ENCODE measurements around the gene IL15RA. TPM values are rescaled to one million over a fixed set of nuclear protein-coding genes. Genes with fewer than 3 reads are reported as not detected.

IL15RA gene
- total RNA-seq, 1 experiment from 2014 or later, result 1.9 TPM

- no peak for TF ChIP-seq ATF2 (CRISPR knock-in tag; IDR thresholded peaks at IDR 0.05; ENCODE audit: borderline replicate concordance, low read depth)
- TF ChIP-seq ZNF138 (CRISPR knock-in tag; conservative IDR thresholded peaks at IDR 0.05), result no peak
Measured at GRCh38 chr10:6012121-6012905, 35.0 kb upstream of the IL15RA start (continued).

- Mint-ChIP-seq H3K36me3 (no peaks in the 10 kb centered on the region), H3K9me3 (peaks cover 18% of the 10 kb centered on the region), H3K4me1 (peaks cover 7% of the 10 kb centered on the region), H3K4me3 (no peak overlapping the region), H3K27ac (no peak overlapping the region), H3K27me3 (ENCODE audit: low read depth) (no peaks in the 10 kb centered on the region)
- no peak for DNase-seq (ENCODE audit: low spot score)
- CTCF ChIA-PET, result interaction anchor here (1.4 kb wide), 1 partner anchor 390 kb away, joined by 3 read pairs; no protein-coding TSS in a partner anchor
- POLR2A ChIA-PET, result no interaction called here
- TF ChIP-seq MAX (CRISPR knock-in tag; IDR thresholded peaks at IDR 0.05) (no peak), ZNF121 (CRISPR knock-in tag; IDR thresholded peaks at IDR 0.05) (peak; percentile 75; the same call in 1 of the 2 replicates)
- ATAC-seq, result no peak
Measured at GRCh38 chr10:6011558-6011957, 34.2 kb upstream of the IL15RA start.

GRCh38 chr10:6010569-6010968, 33.2 kb upstream of the IL15RA start:
- no peak overlapping the region for H3K4me3 Mint-ChIP-seq
- no peaks in the 10 kb centered on the region for H3K36me3 Mint-ChIP-seq
- ChIA-PET CTCF (interaction anchor here (0.9 kb wide), 1 partner anchor 17 kb away, joined by 3 read pairs; no protein-coding TSS in a partner anchor), POLR2A (interaction anchor here (0.6 kb wide), 1 partner anchor 92 kb away, joined by 3 read pairs; no protein-coding TSS in a partner anchor)
- DNase-seq (ENCODE audit: low spot score) (no peak), ATAC-seq (no peak)
- H3K9me3 Mint-ChIP-seq, result peaks cover 19% of the 10 kb centered on the region
- H3K27ac Mint-ChIP-seq, result no peak overlapping the region
- no peaks in the 10 kb centered on the region for H3K27me3 Mint-ChIP-seq (ENCODE audit: low read depth)
- peaks cover 14% of the 10 kb centered on the region for H3K4me1 Mint-ChIP-seq
- no peak for TF ChIP-seq AR (CRISPR knock-in tag; IDR thresholded peaks at IDR 0.05)
- no peak for TF ChIP-seq PREB (CRISPR knock-in tag; IDR thresholded peaks at IDR 0.05; ENCODE audit: borderline replicate concordance)
- TF ChIP-seq ZNF317 (CRISPR knock-in tag; IDR thresholded peaks at IDR 0.05; ENCODE audit: borderline replicate concordance, low read depth), result no peak
- TF ChIP-seq SMAD3 (CRISPR knock-in tag; IDR thresholded peaks at IDR 0.05; ENCODE audit: borderline replicate concordance), result no peak
- TF ChIP-seq CBFB (CRISPR knock-in tag; IDR thresholded peaks at IDR 0.05; ENCODE audit: low read depth), result no peak
- no peak for TF ChIP-seq TCF7 (CRISPR knock-in tag; IDR thresholded peaks at IDR 0.05; ENCODE audit: low read depth)
- no peak for TF ChIP-seq ELF4 (CRISPR knock-in tag; IDR thresholded peaks at IDR 0.05; ENCODE audit: low read depth)
- no peak for TF ChIP-seq JAZF1 (CRISPR knock-in tag; IDR thresholded peaks at IDR 0.05)
- TF ChIP-seq CTCF (IDR thresholded peaks at IDR 0.05), result no peak
- no peak for TF ChIP-seq ATF1 (CRISPR knock-in tag; IDR thresholded peaks at IDR 0.05)
- TF ChIP-seq IRF2 (CRISPR knock-in tag; IDR thresholded peaks at IDR 0.05; ENCODE audit: borderline replicate concordance, low read depth), result no peak
- TF ChIP-seq USF2 (CRISPR knock-in tag; IDR thresholded peaks at IDR 0.05), result no peak
- TF ChIP-seq FOXP4 (CRISPR knock-in tag; IDR thresholded peaks at IDR 0.05), result no peak
- TF ChIP-seq NR1H2 (CRISPR knock-in tag; IDR thresholded peaks at IDR 0.05), result no peak
- no peak for TF ChIP-seq ZBTB21 (CRISPR knock-in tag; IDR thresholded peaks at IDR 0.05; ENCODE audit: borderline replicate concordance)
- no peak for TF ChIP-seq E2F4 (CRISPR knock-in tag; IDR thresholded peaks at IDR 0.05; ENCODE audit: borderline replicate concordance, low read depth)

Data from WTC11 (cell line).